ENCODE data around the gene TMEM243. TPM values are rescaled to one million over a fixed set of nuclear protein-coding genes. Genes with fewer than 3 reads are reported as not detected.

TMEM243 gene
- total and polyA plus RNA-seq, 2 experiments from 2014 or later = 44.5 to 82.5 TPM

DNA sequence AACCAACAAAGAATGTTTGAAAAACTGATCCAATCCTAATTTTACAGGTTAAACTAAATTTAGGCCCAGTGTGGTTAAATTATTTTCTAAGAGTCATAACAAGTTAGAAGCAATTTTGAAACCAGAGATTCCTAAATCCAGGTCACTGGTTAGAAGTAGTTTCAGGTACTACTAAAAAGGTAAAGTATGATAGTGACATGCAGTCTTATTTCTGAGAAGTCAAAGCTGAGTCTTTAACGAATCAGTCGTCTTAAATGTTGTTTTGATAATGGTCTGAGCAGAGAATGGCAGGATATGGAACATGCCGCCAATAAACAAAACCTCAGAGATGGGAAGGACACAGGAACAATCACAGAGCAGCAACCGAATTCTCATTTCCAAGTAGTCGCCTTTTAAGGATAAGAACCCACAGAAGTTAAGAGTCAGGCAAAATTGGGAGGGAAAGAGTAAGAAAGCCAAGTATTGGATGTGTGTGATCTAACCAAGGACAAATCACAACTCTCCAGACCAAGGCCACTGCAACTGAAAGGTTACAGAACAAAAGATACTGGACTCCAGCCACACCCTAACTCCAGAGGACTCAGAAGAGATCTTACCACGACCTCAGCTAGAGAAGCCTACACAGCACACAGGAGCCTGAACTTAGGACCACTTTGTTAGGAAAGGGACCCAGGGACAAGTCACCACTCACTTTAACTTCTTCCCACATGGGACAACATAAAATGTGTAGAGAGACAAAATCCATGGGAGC lies 19.7 kb downstream of the TMEM243 start:
- peaks cover 52% of the 10 kb centered on the region for H3K79me2 ChIP-seq (replicated peaks; ENCODE audit: insufficient read depth)

DNA sequence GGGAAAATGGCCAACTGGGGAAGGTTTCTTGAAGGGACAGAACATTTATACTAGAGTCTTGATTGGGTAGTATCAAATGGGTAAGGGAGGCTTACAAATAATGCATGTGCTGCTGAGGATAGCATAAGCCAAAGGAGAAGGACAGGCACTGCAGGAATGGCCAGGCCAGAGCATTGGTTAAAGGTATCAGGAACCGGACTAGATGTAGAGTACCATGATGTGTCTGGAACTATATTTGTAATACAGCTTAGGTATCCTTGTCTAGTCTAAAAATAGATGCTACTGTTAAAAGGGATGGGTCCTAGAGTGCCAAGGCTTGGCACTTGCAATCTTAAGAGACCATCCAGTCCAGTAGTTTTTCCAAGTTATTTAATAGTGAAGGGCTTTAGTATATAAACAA lies 20.3 kb downstream of the TMEM243 start:
- H4K20me1 ChIP-seq (replicated peaks; ENCODE audit: insufficient read depth) = peaks cover 15% of the 10 kb centered on the region
- no peaks in the 10 kb centered on the region for H3K27me3 ChIP-seq (ENCODE audit: insufficient read depth)
- H3K9me3 Mint-ChIP-seq = peaks cover 18% of the 10 kb centered on the region
- ATAC-seq = no peak
- H3F3A ChIP-seq (replicated peaks; ENCODE audit: low read depth) = no peaks in the 10 kb centered on the region
- H3K27ac ChIP-seq (ENCODE audit: low read depth) = no peak overlapping the region
- H3K4me3 ChIP-seq = no peak overlapping the region
- no peak overlapping the region for H3K4me3 Mint-ChIP-seq
- H3K27me3 Mint-ChIP-seq (ENCODE audit: insufficient read depth, low read depth, poor library complexity) = no peaks in the 10 kb centered on the region
- 0 out of 2 replicates have a peak, but pooled peaks cover 5% of the 10 kb centered on the region for H3K9me2 ChIP-seq (ENCODE audit: insufficient read depth)
- no peak overlapping the region for H2AFZ ChIP-seq
- H3K4me1 ChIP-seq (ENCODE audit: insufficient read depth) = 0 out of 2 replicates have a peak, but pooled peaks cover 4% of the 10 kb centered on the region
- TF ChIP-seq EZH2 (IDR thresholded peaks at IDR 0.05; ENCODE audit: low read depth, unreplicated experiment) (no peak), EZH2phosphoT487 (IDR thresholded peaks at IDR 0.05; ENCODE audit: unreplicated experiment) (no peak), POLR2AphosphoS5 (IDR thresholded peaks at IDR 0.05; ENCODE audit: low read depth) (peak; percentile 26; the same call in 1 of the 2 replicates)
- TF ChIP-seq, protein P1, sequence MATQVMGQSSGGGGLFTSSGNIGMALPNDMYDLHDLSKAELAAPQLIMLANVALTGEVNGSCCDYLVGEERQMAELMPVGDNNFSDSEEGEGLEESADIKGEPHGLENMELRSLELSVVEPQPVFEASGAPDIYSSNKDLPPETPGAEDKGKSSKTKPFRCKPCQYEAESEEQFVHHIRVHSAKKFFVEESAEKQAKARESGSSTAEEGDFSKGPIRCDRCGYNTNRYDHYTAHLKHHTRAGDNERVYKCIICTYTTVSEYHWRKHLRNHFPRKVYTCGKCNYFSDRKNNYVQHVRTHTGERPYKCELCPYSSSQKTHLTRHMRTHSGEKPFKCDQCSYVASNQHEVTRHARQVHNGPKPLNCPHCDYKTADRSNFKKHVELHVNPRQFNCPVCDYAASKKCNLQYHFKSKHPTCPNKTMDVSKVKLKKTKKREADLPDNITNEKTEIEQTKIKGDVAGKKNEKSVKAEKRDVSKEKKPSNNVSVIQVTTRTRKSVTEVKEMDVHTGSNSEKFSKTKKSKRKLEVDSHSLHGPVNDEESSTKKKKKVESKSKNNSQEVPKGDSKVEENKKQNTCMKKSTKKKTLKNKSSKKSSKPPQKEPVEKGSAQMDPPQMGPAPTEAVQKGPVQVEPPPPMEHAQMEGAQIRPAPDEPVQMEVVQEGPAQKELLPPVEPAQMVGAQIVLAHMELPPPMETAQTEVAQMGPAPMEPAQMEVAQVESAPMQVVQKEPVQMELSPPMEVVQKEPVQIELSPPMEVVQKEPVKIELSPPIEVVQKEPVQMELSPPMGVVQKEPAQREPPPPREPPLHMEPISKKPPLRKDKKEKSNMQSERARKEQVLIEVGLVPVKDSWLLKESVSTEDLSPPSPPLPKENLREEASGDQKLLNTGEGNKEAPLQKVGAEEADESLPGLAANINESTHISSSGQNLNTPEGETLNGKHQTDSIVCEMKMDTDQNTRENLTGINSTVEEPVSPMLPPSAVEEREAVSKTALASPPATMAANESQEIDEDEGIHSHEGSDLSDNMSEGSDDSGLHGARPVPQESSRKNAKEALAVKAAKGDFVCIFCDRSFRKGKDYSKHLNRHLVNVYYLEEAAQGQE (IDR thresholded peaks at IDR 0.05; ENCODE audit: unreplicated experiment) = no peak
- TF ChIP-seq, protein P2, sequence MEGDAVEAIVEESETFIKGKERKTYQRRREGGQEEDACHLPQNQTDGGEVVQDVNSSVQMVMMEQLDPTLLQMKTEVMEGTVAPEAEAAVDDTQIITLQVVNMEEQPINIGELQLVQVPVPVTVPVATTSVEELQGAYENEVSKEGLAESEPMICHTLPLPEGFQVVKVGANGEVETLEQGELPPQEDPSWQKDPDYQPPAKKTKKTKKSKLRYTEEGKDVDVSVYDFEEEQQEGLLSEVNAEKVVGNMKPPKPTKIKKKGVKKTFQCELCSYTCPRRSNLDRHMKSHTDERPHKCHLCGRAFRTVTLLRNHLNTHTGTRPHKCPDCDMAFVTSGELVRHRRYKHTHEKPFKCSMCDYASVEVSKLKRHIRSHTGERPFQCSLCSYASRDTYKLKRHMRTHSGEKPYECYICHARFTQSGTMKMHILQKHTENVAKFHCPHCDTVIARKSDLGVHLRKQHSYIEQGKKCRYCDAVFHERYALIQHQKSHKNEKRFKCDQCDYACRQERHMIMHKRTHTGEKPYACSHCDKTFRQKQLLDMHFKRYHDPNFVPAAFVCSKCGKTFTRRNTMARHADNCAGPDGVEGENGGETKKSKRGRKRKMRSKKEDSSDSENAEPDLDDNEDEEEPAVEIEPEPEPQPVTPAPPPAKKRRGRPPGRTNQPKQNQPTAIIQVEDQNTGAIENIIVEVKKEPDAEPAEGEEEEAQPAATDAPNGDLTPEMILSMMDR (conservative IDR thresholded peaks at IDR 0.05; ENCODE audit: low read depth in 2 of 2) = no peak
- TF ChIP-seq, protein P3, sequence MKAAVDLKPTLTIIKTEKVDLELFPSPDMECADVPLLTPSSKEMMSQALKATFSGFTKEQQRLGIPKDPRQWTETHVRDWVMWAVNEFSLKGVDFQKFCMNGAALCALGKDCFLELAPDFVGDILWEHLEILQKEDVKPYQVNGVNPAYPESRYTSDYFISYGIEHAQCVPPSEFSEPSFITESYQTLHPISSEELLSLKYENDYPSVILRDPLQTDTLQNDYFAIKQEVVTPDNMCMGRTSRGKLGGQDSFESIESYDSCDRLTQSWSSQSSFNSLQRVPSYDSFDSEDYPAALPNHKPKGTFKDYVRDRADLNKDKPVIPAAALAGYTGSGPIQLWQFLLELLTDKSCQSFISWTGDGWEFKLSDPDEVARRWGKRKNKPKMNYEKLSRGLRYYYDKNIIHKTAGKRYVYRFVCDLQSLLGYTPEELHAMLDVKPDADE (IDR thresholded peaks at IDR 0.05) = no peak
- no peak for DNase-seq (ENCODE audit: low spot score)
- peaks cover 37% of the 10 kb centered on the region for H3K36me3 ChIP-seq (ENCODE audit: insufficient read depth)
- H3K27ac Mint-ChIP-seq = no peak overlapping the region
- peaks cover 11% of the 10 kb centered on the region; the same call in 2 of the 3 replicates for H3K4me1 Mint-ChIP-seq
- peaks cover 77% of the 10 kb centered on the region for H3K36me3 Mint-ChIP-seq (ENCODE audit: low read depth)
- H3K4me2 ChIP-seq = no peak overlapping the region
- H3K79me2 ChIP-seq (replicated peaks; ENCODE audit: insufficient read depth) = peaks cover 46% of the 10 kb centered on the region

More for the DNA sequence above, 19.7 kb downstream of the TMEM243 start:
- no peak overlapping the region for H3K4me3 ChIP-seq
- H3K9me2 ChIP-seq (ENCODE audit: insufficient read depth) = 0 out of 2 replicates have a peak, but pooled peaks cover 5% of the 10 kb centered on the region
- peaks cover 77% of the 10 kb centered on the region for H3K36me3 Mint-ChIP-seq (ENCODE audit: low read depth)
- H3K4me1 ChIP-seq (ENCODE audit: insufficient read depth) = 0 out of 2 replicates have a peak, but pooled peaks cover 4% of the 10 kb centered on the region
- peaks cover 24% of the 10 kb centered on the region for H3K9me3 Mint-ChIP-seq
- H3K27ac ChIP-seq (ENCODE audit: low read depth) = no peak overlapping the region
- ATAC-seq = peak; percentile 32; the same call in 2 of the 3 replicates
- H3K27me3 ChIP-seq (ENCODE audit: insufficient read depth) = no peaks in the 10 kb centered on the region
- H3F3A ChIP-seq (replicated peaks; ENCODE audit: low read depth) = no peaks in the 10 kb centered on the region
- no peak overlapping the region for H2AFZ ChIP-seq
- no peak for DNase-seq (ENCODE audit: low spot score)
- no peak overlapping the region for H3K27ac Mint-ChIP-seq
- H4K20me1 ChIP-seq (replicated peaks; ENCODE audit: insufficient read depth) = peaks cover 15% of the 10 kb centered on the region
- no peak overlapping the region for H3K4me3 Mint-ChIP-seq
- H3K4me1 Mint-ChIP-seq = peaks cover 11% of the 10 kb centered on the region; the same call in 2 of the 3 replicates
- H3K4me2 ChIP-seq = no peak overlapping the region
- H3K36me3 ChIP-seq (ENCODE audit: insufficient read depth) = peaks cover 37% of the 10 kb centered on the region
- TF ChIP-seq, protein P2 (conservative IDR thresholded peaks at IDR 0.05; ENCODE audit: low read depth in 2 of 2) = no peak
- no peak for TF ChIP-seq ZNF331 (CRISPR knock-in tag; IDR thresholded peaks at IDR 0.05; ENCODE audit: low read depth)
- TF ChIP-seq ZNF114 (CRISPR knock-in tag; IDR thresholded peaks at IDR 0.05) = no peak
- no peak for TF ChIP-seq NANOG (IDR thresholded peaks at IDR 0.05; ENCODE audit: borderline replicate concordance)
- TF ChIP-seq, protein P3 (IDR thresholded peaks at IDR 0.05) = no peak
- no peak for TF ChIP-seq CREB1 (CRISPR knock-in tag; IDR thresholded peaks at IDR 0.05; ENCODE audit: low read depth)
- no peak for TF ChIP-seq POLR2AphosphoS5 (IDR thresholded peaks at IDR 0.05; ENCODE audit: low read depth)
- no peaks in the 10 kb centered on the region for H3K27me3 Mint-ChIP-seq (ENCODE audit: insufficient read depth, low read depth, poor library complexity)

Measured in GM23338 (cell line).